HG03378 (cell line): Measurements from ENCODE around the gene CAPN15.
"Not testable (repeated sequence)": the region's sequence is repeated elsewhere in the genome, so short reads cannot be mapped to it uniquely, and the experiment has no call there.

Source experiments
- ATAC-seq: cut with Tn5 transposase; IDR thresholded peaks from one replicate; pipeline ENCODE4 v1.9.1; 2021; ENCODE audit warnings: mild to moderate bottlenecking, moderate library complexity; ENCODE audit not compliant: unreplicated experiment

Gene CAPN15

GRCh38 chr16:527015-527903 lies at the start of gene CAPN15:
Gene CAPN15 (plus strand): TSS chr16:527712. CDS start chr16:546839, 19,127 bp downstream.
- peak; percentile 53 for ATAC-seq

GRCh38 chr16:478287-478686 lies 49.2 kb upstream of the CAPN15 start:
- not testable (repeated sequence) for ATAC-seq

- ATAC-seq = no peak
Measured at GRCh38 chr16:482468-483185, 44.9 kb upstream of the CAPN15 start.

- ATAC-seq = no peak
Measured at GRCh38 chr16:483341-484075, 44.0 kb upstream of the CAPN15 start.

- no peak for ATAC-seq
Measured at GRCh38 chr16:489606-490005, 37.9 kb upstream of the CAPN15 start.

DNA sequence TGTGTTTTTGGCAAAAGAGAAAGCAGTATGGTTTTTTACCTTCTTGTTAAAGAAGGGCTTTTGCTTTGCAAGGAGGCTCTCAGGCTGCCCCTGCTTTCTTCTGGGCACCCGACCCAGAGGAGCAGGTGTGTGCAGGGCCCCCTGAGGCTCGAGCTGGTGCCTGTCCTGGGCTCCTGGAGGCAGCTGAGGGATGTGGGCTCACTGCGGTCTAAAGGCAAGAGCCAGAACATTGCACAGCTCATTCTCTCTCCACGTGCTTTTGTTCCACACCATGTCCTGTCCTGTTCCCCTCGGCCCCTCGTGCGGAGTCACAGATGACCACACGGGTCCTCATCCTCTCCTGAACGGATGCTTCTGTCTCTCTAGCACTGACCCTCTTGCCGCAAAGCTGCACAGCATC lies 36.7 kb upstream of the CAPN15 start:
- no peak for ATAC-seq

GRCh38 chr16:491220-491919 lies 36.1 kb upstream of the CAPN15 start:
- ATAC-seq = no peak

GRCh38 chr16:492211-492875 lies 35.2 kb upstream of the CAPN15 start:
- no peak for ATAC-seq

GRCh38 chr16:494676-495075 lies 32.8 kb upstream of the CAPN15 start:
- ATAC-seq = not testable (repeated sequence)

GRCh38 chr16:495127-495748 lies 32.3 kb upstream of the CAPN15 start:
- ATAC-seq = no peak

DNA sequence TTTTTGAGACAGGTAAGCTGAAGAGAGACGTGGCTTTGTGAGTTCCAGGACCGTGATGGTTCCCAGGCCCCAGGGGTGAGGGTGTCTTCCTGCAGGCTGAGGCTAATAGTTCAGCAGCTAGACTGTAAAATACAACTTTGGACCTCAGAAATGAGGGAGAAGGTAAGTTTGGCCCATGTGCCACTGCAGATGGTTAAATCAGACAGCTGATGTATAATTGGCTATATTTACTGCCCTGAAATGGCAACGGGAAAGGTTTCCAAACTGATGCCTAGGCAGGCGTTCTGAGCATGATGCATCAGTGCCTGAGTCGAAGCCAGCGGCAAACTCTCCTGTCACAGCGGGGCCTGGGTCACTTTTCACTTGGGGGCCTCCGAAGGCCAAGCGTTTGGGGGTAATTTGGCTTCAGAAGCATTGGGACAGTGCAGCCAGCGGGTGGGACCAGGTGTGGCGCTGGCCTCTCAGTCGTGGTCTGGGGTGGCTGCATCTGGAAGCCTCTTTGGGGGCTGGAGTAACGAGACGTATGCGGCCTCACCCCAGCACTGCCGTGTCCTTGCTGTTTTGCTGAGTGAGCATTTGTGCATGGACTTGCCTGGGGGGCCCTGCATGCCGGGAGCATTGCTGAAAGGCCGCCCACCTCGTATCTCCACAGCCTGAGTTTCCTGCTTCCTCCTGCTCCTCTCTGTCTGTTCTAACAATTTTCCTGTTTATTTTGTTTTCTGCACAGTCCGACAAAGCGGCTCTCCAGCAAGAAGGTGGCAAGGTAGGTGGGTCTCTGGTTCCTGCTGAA lies 31.2 kb upstream of the CAPN15 start:
- ATAC-seq = no peak

DNA sequence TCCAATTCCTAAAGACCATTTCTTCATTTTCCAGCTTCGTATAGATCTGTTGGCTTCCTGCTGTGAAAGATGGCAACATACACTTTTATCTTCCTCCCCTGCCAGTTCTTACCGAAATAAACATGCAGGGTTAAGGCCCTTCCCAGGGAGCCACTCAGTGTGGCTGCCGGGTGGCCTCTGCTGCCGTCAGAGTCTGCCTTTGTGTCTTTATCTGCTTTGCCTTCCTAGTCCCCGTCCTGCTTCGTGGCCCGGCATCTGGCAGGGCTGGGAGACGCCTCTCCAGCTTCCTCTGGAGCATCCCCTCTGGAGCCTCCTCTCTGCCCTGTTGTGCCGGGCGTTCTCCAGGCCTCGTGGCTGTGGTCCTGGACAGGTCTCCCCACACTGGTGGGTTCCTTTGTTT lies 30.3 kb upstream of the CAPN15 start:
- ATAC-seq = no peak

GRCh38 chr16:499924-500323 lies 27.6 kb upstream of the CAPN15 start:
- ATAC-seq = no peak

DNA sequence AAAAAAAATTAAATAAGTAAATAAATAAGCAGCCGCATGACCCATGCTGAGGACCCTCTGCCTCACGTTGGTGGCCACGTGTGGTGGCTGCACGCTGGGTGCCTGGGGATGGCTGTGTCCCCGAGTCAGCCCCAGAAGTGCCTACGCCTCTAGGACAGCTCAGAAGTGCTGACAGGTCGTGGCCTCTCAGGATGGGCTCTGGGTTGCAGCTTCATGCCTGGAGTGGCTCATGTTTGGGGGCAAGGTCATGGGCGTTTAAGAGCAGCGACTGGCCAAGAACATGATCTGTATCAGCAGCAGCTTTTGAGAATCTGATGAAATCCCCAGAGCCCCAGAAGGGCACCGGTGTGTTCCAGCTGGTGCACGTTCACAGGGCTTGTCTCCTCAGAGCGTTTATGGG lies 26.8 kb upstream of the CAPN15 start:
- no peak for ATAC-seq

GRCh38 chr16:502179-502943 lies 25.2 kb upstream of the CAPN15 start:
- ATAC-seq = no peak

- no peak for ATAC-seq
Measured at GRCh38 chr16:503150-504071, 24.1 kb upstream of the CAPN15 start.
